Adrenal gland (tissue), 12 donors: ENCODE measurements around the gene DYNLL1. TPM values are rescaled to one million over a fixed set of nuclear protein-coding genes. Genes with fewer than 3 reads are reported as not detected.

Source experiments
- DNase-seq, 7 donors: peaks; one replicate each; pipeline ENCODE4 v3.0.0-alpha.2; 2019 to 2020
- H3K27ac ChIP-seq, 5 donors: fragments of 200-600 bp; sonication (generic) in 4 of 5; 1 replicate in 3 of 5; 2 replicates in 2 of 5; pipeline versions ENCODE4 v1.5.1 to v1.8.0; 2016 to 2020; ENCODE audit warnings: mild to moderate bottlenecking in 1 of 5
- H3K27me3 ChIP-seq: fragments of 200-600 bp; 2 replicates; pipeline ENCODE4 v1.8.0; 2021
- H3K36me3 ChIP-seq, 2 donors: fragments of 200-600 bp; replicated peaks in 1 of 2; 1 replicate in 1 of 2; 2 replicates in 1 of 2; pipeline versions ENCODE4 v1.5.1 to v1.8.0; 2018 to 2022
- H3K4me1 ChIP-seq, 2 donors: fragments of 200-600 bp; replicated peaks in 1 of 2; 1 replicate in 1 of 2; 2 replicates in 1 of 2; pipeline versions ENCODE4 v1.5.1 to v1.8.0; 2018 to 2021
- H3K4me3 ChIP-seq, 4 donors: fragments of 200-600 bp; sonication (generic) in 3 of 4; one replicate each; pipeline ENCODE4 v1.5.1; 2016 to 2018
- H3K9me3 ChIP-seq, 3 donors: fragments of 200-600 bp; sonication (generic) in 1 of 3; replicated peaks in 1 of 3; 1 replicate in 2 of 3; 2 replicates in 1 of 3; pipeline versions ENCODE4 v1.5.1 to v1.8.0; 2016 to 2021
- CTCF ChIP-seq, 6 experiments: fragments of 450-650 bp in 4 of 6; fragments of 200-600 bp in 2 of 6; sonication (generic) in 1 of 6; IDR thresholded peaks; 1 replicate in 5 of 6; 2 replicates in 1 of 6; pipeline versions ENCODE4 v1.5.1 to v1.8.0; 2016 to 2021; ENCODE audit warnings: antibody characterized with exemption in 6 of 6, mild to moderate bottlenecking in 2 of 6, moderate library complexity in 1 of 6
- POLR2A ChIP-seq, 2 donors: fragments of 450-650 bp; IDR thresholded peaks; one replicate each; pipeline ENCODE4 v1.6.1; 2017; ENCODE audit warnings: antibody characterized with exemption in 2 of 2, mild to moderate bottlenecking in 2 of 2, moderate library complexity in 1 of 2
- WGBS, 4 donors: extraction: QIAGEN DNeasy Blood & Tissue Kit in 2 of 4; methylation state at CpG; one replicate each; pipeline versions ENCODE4 v1.1.5 to v1.1.7; 2013 to 2017; 5-methylcytosine and 5-hydroxymethylcytosine counted together
- intact Hi-C, 2 donors: fragments of 100-400 bp; cut with DNase I; formaldehyde crosslinking; loops; one replicate each; pipeline versions ENCODE4 v1.14.1 to v1.15.0; 2022 to 2023
- polyA plus RNA-seq, 3 donors: library from polyadenylated mRNA; stranded (reverse); fragments of 200-250 nt in 2 of 3; fragments of 350-450 nt in 1 of 3; fragmentation: Illumina TruSeq in 1 of 3; extraction: RNeasy Lipid Tissue Mini Kit (QIAGEN cat#74804) in 1 of 3; gene quantifications; one replicate each; pipeline ENCODE4 v1.2.3, GENCODE V29; 2013 to 2014
- total RNA-seq, 9 donors: library from RNA; depleted of rRNA in 4 of 9; stranded (reverse); fragments of >200 nt in 4 of 9; fragments of 120-200 nt in 1 of 9; fragmentation: NEBNext Ultra II Directional in 1 of 9; extraction: Animal tissue kit (Norgen Biotek cat#: 25700) in 1 of 9; gene quantifications; one replicate each; pipeline versions ENCODE4 v1.1.0 to v1.2.4, GENCODE V29; 2013 to 2023
- donor health status: healthy with polysubstance abuse.
- donor health status: Bipolar disorder and iron deficiency.
- donor health status: DM: yes; HTN: yes; CAD: no.
- donor health status: DM: no; HTN: no; CAD: no.
- donor health status: DM: no; HTN: no; CAD: no.
- donor health status: DM: yes; HTN: yes; CAD: no.

The DYNLL1 gene
- total and polyA plus RNA-seq, 12 donors, result 168 to 463 (median 307) TPM

DNA sequence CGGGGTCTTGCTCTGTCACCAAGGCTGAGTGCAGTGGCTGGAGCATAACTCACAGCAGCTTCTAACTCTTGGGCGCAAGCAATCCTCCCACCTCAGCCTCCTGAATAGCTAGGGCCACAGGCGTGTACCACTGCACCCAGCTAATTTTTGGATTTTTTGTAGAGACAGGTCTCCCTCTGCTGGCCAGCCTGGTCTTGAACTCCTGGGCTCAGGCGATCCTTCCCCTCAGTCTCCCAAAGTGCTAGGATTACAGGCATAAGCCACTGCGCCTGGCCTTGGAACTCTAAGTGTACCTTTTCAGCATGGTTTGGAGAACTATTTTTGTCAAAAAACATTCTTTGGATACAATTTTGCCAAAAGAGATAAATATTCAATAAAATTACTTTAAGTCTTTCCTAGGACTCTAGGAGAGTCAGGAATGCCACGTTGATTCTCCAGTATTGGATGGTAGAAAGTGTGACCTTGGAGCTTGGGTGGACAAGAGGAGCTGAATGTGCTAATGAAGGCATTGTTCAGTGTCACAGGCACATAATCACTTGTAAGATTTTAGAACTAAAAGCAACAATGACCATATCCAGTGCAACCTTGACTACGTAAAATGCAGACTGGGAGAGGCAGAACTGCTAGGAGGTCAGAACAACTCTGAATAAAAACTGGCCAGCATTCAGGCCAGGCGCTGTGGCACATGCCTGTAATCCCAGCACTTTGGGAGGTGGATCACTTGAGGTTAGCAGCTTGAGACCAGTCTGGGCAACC, 29.2 kb upstream of the DYNLL1 start:
- 34 to 47% (median 42%) methylated on average over 8 of the region's 8 CpGs for WGBS, 4 donors
- Histone ChIP-seq H3K4me3 (no peak overlapping the region), H3K9me3 (no peaks in the 10 kb centered on the region), H3K27me3 (no peaks in the 10 kb centered on the region), H3K36me3 (peaks cover 0 to 41% of the 10 kb centered on the region in 2 donors), H3K27ac (peak overlapping the region in 4 of 5 donors; percentile 2 to 56 (median 36)), H3K4me1 (peaks cover 6 to 36% of the 10 kb centered on the region in 2 donors)
- peak in 6 of 7 donors; percentile 45 to 71 (median 59) for DNase-seq
- intact Hi-C loops, result loop anchor here in 1 of 2 donors (10.0 kb wide), 1 partner anchor 98 kb away; no protein-coding TSS in a partner anchor
- TF ChIP-seq CTCF (IDR thresholded peaks at IDR 0.05), result peak; percentile 12 to 56 (median 48)
- TF ChIP-seq POLR2A (IDR thresholded peaks at IDR 0.05), result no peak

- no peak for DNase-seq
- Histone ChIP-seq H3K27me3 (no peaks in the 10 kb centered on the region), H3K9me3 (no peaks in the 10 kb centered on the region), H3K4me3 (no peak overlapping the region), H3K27ac (peak overlapping the region in 2 of 5 donors; percentile 35 to 56), H3K36me3 (peaks cover 0 to 34% of the 10 kb centered on the region in 2 donors), H3K4me1 (peaks cover 6 to 36% of the 10 kb centered on the region in 2 donors)
- intact Hi-C loops, result loop anchor here in 1 of 2 donors (10.0 kb wide), 1 partner anchor 97 kb away; no protein-coding TSS in a partner anchor
- TF ChIP-seq CTCF (IDR thresholded peaks at IDR 0.05) (no peak), POLR2A (IDR thresholded peaks at IDR 0.05) (no peak)
- WGBS, 4 donors, result 85 to 89% (median 88%) methylated on average over 6 of the region's 6 CpGs
Measured at GRCh38 chr12:120467439-120467838, 28.5 kb upstream of the DYNLL1 start.

DNA sequence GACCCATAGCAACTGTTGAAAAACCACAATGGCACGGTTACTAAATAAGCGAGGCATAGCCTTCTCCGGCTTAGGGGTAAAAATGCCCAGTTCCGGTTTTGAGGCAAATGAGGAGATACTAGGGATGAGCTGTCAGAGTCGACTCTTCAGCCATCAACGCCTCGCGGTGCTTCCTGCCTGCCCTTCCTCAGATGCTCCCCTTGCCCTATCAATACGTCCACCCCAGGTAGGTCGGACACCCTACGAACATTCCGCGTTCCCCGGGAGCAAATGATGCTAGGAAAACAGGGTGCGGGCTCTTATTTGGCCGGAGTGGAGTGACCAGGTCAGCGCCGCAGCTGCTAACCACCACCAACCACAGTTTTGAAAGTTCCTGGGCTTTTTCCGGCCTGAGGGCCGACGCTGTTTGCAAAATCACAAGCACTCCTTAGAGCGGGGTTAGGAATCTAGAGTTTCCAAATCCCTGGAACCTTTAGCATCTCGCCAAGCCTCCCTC, 27.5 kb upstream of the DYNLL1 start:
- TF ChIP-seq CTCF (IDR thresholded peaks at IDR 0.05), result no peak
- TF ChIP-seq POLR2A (IDR thresholded peaks at IDR 0.05), result peak in 1 of 2 donors; percentile 27
- intact Hi-C loops, result loop anchor here in 1 of 2 donors (10.0 kb wide), 1 partner anchor 96 kb away; no protein-coding TSS in a partner anchor
- H3K27ac ChIP-seq, result peak overlapping the region; percentile 70 to 97 (median 93)
- WGBS, 4 donors, result 1 to 7% (median 2%) methylated on average over 8 to 23 of the region's 23 CpGs
- H3K27me3 ChIP-seq, result no peaks in the 10 kb centered on the region
- H3K9me3 ChIP-seq, result no peaks in the 10 kb centered on the region
- peak overlapping the region; percentile 55 to 87 (median 85) for H3K4me3 ChIP-seq
- H3K36me3 ChIP-seq, result peaks cover 0 to 25% of the 10 kb centered on the region in 2 donors
- DNase-seq, result peak; percentile 29 to 75 (median 54)
- H3K4me1 ChIP-seq, result peaks cover 6 to 36% of the 10 kb centered on the region in 2 donors

GRCh38 chr12:120468821-120469449, 27.0 kb upstream of the DYNLL1 start:
- Histone ChIP-seq H3K4me1 (peaks cover 6 to 36% of the 10 kb centered on the region in 2 donors), H3K36me3 (peaks cover 0 to 19% of the 10 kb centered on the region in 2 donors), H3K27me3 (no peaks in the 10 kb centered on the region), H3K4me3 (peak overlapping the region; percentile 55 to 87 (median 85)), H3K27ac (peak overlapping the region; percentile 70 to 97 (median 93)), H3K9me3 (no peaks in the 10 kb centered on the region)
- 1% methylated on average over 18 to 57 of the region's 57 CpGs for WGBS, 4 donors
- intact Hi-C loops, result loop anchor here in 1 of 2 donors (10.0 kb wide), 1 partner anchor 96 kb away; no protein-coding TSS in a partner anchor
- TF ChIP-seq POLR2A (IDR thresholded peaks at IDR 0.05), result no peak
- no peak for TF ChIP-seq CTCF (IDR thresholded peaks at IDR 0.05)
- peak; percentile 25 to 62 (median 48) for DNase-seq
